Heart left ventricle (tissue), 13 donors: Measurements from ENCODE around the gene TMEM62.

Experiments
- CTCF ChIP-seq, 12 donors: fragments of 200-600 bp; sonication (generic) in 4 of 12; IDR thresholded peaks; one replicate each; pipeline versions ENCODE4 v1.5.0 to v1.8.0; 2018 to 2022; ENCODE audit warnings: antibody characterized with exemption in 12 of 12, mild to moderate bottlenecking in 5 of 12
- POLR2A ChIP-seq, 2 donors: fragments of 450-650 bp; IDR thresholded peaks; one replicate each; pipeline ENCODE4 v1.6.1; 2017; ENCODE audit warnings: antibody characterized with exemption in 2 of 2, mild to moderate bottlenecking in 2 of 2, moderate library complexity in 2 of 2
- donor health status: ischemic (EF 13 %, LVEDD 7.1; RV severe dilation, severe dysfunction).
- donor health status: DM: no; HTN: yes; CAD: no.
- donor health status: DM: no; HTN: no; CAD: no.
- donor health status: ischemic (EF 25% LVEDD 6.9; RV normal size, moderate dysfunction).
- donor health status: ischemic (EF 25% LVEDD 5.7; RV mildly dilated, moderate dysfunction).
- donor health status: ischemic (EF 35%, LVEDD 5.7; RV mildly dilated, moderate dysfunction).
- donor health status: nonischemic (EF 11% LVEDD 7.7; RV severe dilation, severe dysfunction).
- donor health status: DM: yes; HTN: yes; CAD: no.
- donor health status: PGD.
- donor health status: ischemic (EF 29% LVEDD 5.4; RV normal size, mild dysfunction).
- donor health status: nonischemic (EF 23%, LVEDD 6.1; RV moderate dilation, normal function).

DNA sequence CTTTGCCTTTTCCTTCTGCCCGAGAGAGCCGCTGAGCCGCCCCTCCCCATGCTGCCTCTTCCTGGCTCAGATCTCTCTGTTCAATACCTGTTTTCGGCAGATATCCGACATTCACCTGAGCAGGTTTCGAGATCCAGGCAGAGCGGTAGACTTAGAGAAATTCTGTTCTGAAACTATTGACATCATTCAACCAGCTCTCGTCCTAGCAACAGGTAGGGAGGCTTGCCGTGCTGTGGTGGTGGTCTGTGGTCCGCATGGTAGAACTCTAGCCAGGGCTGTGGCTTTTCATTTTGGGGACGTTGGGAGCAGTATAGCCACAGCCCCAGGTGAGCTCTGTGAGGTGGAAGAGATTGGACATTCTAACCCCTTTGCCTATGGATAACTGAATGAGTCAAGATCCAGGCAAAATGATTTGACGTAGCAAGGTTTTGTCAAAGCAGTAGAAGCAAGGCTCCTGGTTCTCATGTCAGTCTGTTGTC, 810 bp downstream of the TMEM62 start:
- TF ChIP-seq CTCF (IDR thresholded peaks at IDR 0.05), result no peak
- no peak for TF ChIP-seq POLR2A (IDR thresholded peaks at IDR 0.05)
